IMR-90 (cell line): ENCODE data around the gene USP24.

ENCODE experiments used
- BHLHE40 ChIP-seq: fragments of 150-350 bp; IDR thresholded peaks from 2 replicates; pipeline ENCODE4 v1.6.1; 2016; ENCODE audit warnings: mild to moderate bottlenecking, low read depth, low read length
- CEBPB ChIP-seq: IDR thresholded peaks from 2 replicates; pipeline ENCODE4 v1.6.1; 2012; ENCODE audit warnings: low read depth, low read length, improper control_type of control experiment
- CTCF ChIP-seq: conservative IDR thresholded peaks from 2 replicates; pipeline ENCODE4 v1.5.1; 2012; ENCODE audit warnings: mild to moderate bottlenecking, low read depth, low read length, improper control_type of control experiment
- MAZ ChIP-seq: IDR thresholded peaks from 2 replicates; pipeline ENCODE4 v1.6.1; 2012; ENCODE audit warnings: low read depth, mild to moderate bottlenecking, low read length, improper control_type of control experiment, moderate library complexity, borderline replicate concordance
- MXI1 ChIP-seq: IDR thresholded peaks from 2 replicates; pipeline ENCODE4 v1.6.1; 2012; ENCODE audit warnings: low read depth, mild to moderate bottlenecking, low read length, moderate library complexity, borderline replicate concordance
- NFE2L2 ChIP-seq: fragments of 150-350 bp; IDR thresholded peaks from 2 replicates; pipeline ENCODE4 v1.6.1; 2016; ENCODE audit warnings: low read depth, mild to moderate bottlenecking, low read length
- POLR2A ChIP-seq: IDR thresholded peaks from 2 replicates; pipeline ENCODE4 v1.6.1; 2012; ENCODE audit warnings: mild to moderate bottlenecking, low read depth, low read length
- RAD21 ChIP-seq: IDR thresholded peaks from 2 replicates; pipeline ENCODE4 v1.6.1; 2012; ENCODE audit warnings: low read length, improper control_type of control experiment
- RFX5 ChIP-seq: IDR thresholded peaks from 2 replicates; pipeline ENCODE4 v1.8.0; 2012; ENCODE audit warnings: low read depth, mild to moderate bottlenecking, low read length, moderate library complexity
- SMC3 ChIP-seq: fragments of 150-350 bp; IDR thresholded peaks from 2 replicates; pipeline ENCODE4 v1.6.1; 2016; ENCODE audit warnings: low read depth, mild to moderate bottlenecking, antibody characterized with exemption, low read length, moderate library complexity
- USF2 ChIP-seq: fragments of 150-350 bp; IDR thresholded peaks from 2 replicates; pipeline ENCODE4 v1.6.1; 2017; ENCODE audit warnings: mild to moderate bottlenecking, antibody characterized with exemption, low read length, low read depth
- TF ChIP-seq, protein P1 (sequence below): fragments of 150-350 bp; IDR thresholded peaks from 2 replicates; pipeline ENCODE4 v1.6.1; 2016; ENCODE audit warnings: low read depth, mild to moderate bottlenecking, low read length, moderate library complexity, borderline replicate concordance

- TF ChIP-seq CTCF = no peak
- TF ChIP-seq CEBPB = no peak
- no peak for TF ChIP-seq POLR2A
- no peak for TF ChIP-seq RAD21
- no peak for TF ChIP-seq MXI1
- no peak for TF ChIP-seq USF2
- TF ChIP-seq MAZ = no peak
- TF ChIP-seq, protein P1, sequence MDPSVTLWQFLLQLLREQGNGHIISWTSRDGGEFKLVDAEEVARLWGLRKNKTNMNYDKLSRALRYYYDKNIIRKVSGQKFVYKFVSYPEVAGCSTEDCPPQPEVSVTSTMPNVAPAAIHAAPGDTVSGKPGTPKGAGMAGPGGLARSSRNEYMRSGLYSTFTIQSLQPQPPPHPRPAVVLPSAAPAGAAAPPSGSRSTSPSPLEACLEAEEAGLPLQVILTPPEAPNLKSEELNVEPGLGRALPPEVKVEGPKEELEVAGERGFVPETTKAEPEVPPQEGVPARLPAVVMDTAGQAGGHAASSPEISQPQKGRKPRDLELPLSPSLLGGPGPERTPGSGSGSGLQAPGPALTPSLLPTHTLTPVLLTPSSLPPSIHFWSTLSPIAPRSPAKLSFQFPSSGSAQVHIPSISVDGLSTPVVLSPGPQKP = no peak
- TF ChIP-seq RFX5 = no peak
- TF ChIP-seq BHLHE40 = no peak
- no peak for TF ChIP-seq SMC3
- TF ChIP-seq NFE2L2 = no peak
Measured at GRCh38 chr1:55210990-55211801, 4.0 kb downstream of the USP24 start.
